HCT116 (cell line): ENCODE measurements around the gene STK40.

Experiments
- EGR1 ChIP-seq: IDR thresholded peaks from 2 replicates; pipeline ENCODE4 v1.6.1; 2012; ENCODE audit warnings: low read depth
- POLR2A ChIP-seq: IDR thresholded peaks from 2 replicates; pipeline ENCODE4 v1.7.0; 2011; ENCODE audit warnings: borderline replicate concordance; ENCODE audit not compliant: insufficient read depth, insufficient read length; ENCODE audit errors: extremely low read depth
- POLR2AphosphoS5 ChIP-seq: IDR thresholded peaks from 2 replicates; pipeline ENCODE4 v1.6.1; 2011; ENCODE audit warnings: mild to moderate bottlenecking, low read depth, low read length, moderate library complexity
- SP1 ChIP-seq: IDR thresholded peaks from 2 replicates; pipeline ENCODE4 v1.6.1; 2012; ENCODE audit warnings: low read depth
- SRF ChIP-seq: IDR thresholded peaks from 2 replicates; pipeline ENCODE4 v1.6.1; 2012; ENCODE audit warnings: low read depth
- YY1 ChIP-seq: IDR thresholded peaks from 2 replicates; pipeline ENCODE4 v1.6.1; 2011; ENCODE audit warnings: low read length, low read depth, moderate library complexity, mild to moderate bottlenecking; ENCODE audit not compliant: insufficient replicate concordance; ENCODE audit errors: extremely low read depth
- TF ChIP-seq, protein P1 (sequence below), 3 experiments: fragments of 200-600 bp in 1 of 3; sonication (generic) in 1 of 3; IDR thresholded peaks in 2 of 3; conservative IDR thresholded peaks in 1 of 3; 2 replicates each; pipeline ENCODE4 v1.5.1; 2012 to 2017; ENCODE audit warnings: low read depth in 2 of 3, low read length in 2 of 3, antibody characterized with exemption in 1 of 3, borderline replicate concordance in 1 of 3, control low read depth in 1 of 3, mild to moderate bottlenecking in 1 of 3, mixed read lengths in 1 of 3, mixed run types in 1 of 3, moderate library complexity in 1 of 3; ENCODE audit not compliant: insufficient read depth in 1 of 3
- TF ChIP-seq, protein P2 (sequence below): IDR thresholded peaks from 2 replicates; pipeline ENCODE4 v1.6.1; 2012

DNA sequence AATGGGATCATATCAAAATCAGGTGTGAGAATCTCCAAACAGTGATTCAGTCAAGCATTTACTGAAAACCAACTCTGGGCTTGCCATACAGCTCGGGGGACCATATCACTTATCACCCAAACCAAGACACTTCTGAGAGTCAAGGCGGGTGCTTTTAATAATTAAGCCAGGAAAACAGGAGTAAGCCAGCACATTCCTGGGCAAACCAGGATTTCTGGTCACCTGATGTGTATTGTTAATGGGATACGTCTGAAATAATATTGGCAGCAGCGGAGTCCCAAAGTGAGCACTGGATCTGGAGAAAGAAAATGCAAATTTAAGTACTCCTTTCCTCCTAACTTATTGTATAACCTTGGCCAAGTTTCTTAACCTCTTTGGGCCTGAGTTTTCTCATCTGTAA lies 46.9 kb upstream of the STK40 start:
- TF ChIP-seq EGR1 (no peak), POLR2A (no peak), SRF (no peak), POLR2AphosphoS5 (no peak), SP1 (no peak), YY1 (no peak)
- TF ChIP-seq, protein P1, sequence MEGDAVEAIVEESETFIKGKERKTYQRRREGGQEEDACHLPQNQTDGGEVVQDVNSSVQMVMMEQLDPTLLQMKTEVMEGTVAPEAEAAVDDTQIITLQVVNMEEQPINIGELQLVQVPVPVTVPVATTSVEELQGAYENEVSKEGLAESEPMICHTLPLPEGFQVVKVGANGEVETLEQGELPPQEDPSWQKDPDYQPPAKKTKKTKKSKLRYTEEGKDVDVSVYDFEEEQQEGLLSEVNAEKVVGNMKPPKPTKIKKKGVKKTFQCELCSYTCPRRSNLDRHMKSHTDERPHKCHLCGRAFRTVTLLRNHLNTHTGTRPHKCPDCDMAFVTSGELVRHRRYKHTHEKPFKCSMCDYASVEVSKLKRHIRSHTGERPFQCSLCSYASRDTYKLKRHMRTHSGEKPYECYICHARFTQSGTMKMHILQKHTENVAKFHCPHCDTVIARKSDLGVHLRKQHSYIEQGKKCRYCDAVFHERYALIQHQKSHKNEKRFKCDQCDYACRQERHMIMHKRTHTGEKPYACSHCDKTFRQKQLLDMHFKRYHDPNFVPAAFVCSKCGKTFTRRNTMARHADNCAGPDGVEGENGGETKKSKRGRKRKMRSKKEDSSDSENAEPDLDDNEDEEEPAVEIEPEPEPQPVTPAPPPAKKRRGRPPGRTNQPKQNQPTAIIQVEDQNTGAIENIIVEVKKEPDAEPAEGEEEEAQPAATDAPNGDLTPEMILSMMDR (IDR thresholded peaks at IDR 0.05 in 2 of 3, conservative IDR thresholded peaks at IDR 0.05 in 1 of 3; ENCODE audit: borderline replicate concordance in 1 of 3, insufficient read depth in 1 of 3, low read depth in 2 of 3, low read length in 2 of 3) = no peak
- TF ChIP-seq, protein P2, sequence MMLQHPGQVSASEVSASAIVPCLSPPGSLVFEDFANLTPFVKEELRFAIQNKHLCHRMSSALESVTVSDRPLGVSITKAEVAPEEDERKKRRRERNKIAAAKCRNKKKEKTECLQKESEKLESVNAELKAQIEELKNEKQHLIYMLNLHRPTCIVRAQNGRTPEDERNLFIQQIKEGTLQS = no peak
